Measurements from ENCODE around the gene SCAF4. TPM values are rescaled to one million over a fixed set of nuclear protein-coding genes. Genes with fewer than 3 reads are reported as not detected.

The SCAF4 gene
- total and polyA plus RNA-seq, 2 of the 8 experiments (the other 6 are each of a cell fraction or from before 2014, with no cell fraction given), result 28.9 to 55.1 TPM

DNA sequence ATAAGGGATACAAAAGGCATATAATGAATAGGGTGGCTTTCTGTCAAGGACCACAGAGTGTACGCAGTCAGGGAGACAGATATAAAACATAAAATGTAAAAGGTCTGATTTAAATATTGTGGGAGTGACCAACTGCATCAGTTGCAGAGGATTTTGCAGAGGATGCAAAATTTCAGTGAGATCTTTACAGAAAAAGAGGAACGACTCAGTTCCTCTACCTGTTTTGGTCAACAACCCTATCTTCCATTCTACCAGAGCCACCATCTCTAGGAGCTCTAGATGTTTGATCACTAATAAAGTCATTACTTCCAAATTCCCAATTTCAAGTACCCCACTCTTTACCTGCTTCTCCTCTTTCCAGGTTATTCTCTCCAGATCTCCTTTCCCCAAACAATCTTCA, 56.0 kb downstream of the SCAF4 start (continued):
- no peak for TF ChIP-seq CHD7 (IDR thresholded peaks at IDR 0.05; ENCODE audit: insufficient replicate concordance, low read length)
- TF ChIP-seq JUND (IDR thresholded peaks at IDR 0.05; ENCODE audit: low read length), result no peak
- TF ChIP-seq JUN (IDR thresholded peaks at IDR 0.05; ENCODE audit: low read depth, low read length), result no peak
- TF ChIP-seq KDM4A (IDR thresholded peaks at IDR 0.05; ENCODE audit: low read depth, low read length, severe bottlenecking), result no peak
- TF ChIP-seq PHF8 (conservative IDR thresholded peaks at IDR 0.05; ENCODE audit: low read depth, low read length), result no peak
- no peak for TF ChIP-seq EP300 (IDR thresholded peaks at IDR 0.05; ENCODE audit: borderline replicate concordance in 1 of 2, low read depth in 2 of 2, low read length in 2 of 2)
- TF ChIP-seq ATF3 (IDR thresholded peaks at IDR 0.05; ENCODE audit: insufficient read depth, low read depth, low read length), result no peak
- TF ChIP-seq GTF2F1 (IDR thresholded peaks at IDR 0.05; ENCODE audit: borderline replicate concordance, low read depth, low read length), result no peak
- no peak for TF ChIP-seq SUZ12 (IDR thresholded peaks at IDR 0.05; ENCODE audit: low read length)
- no peak for TF ChIP-seq SRF (IDR thresholded peaks at IDR 0.05; ENCODE audit: low read depth, low read length)
